Measurements from ENCODE around the gene ENPP1. TPM values are rescaled to one million over a fixed set of nuclear protein-coding genes. Genes with fewer than 3 reads are reported as not detected.

Gene ENPP1
- total RNA-seq, 1 donor from 2014 or later: 8.1 TPM

- H3K36me3 Mint-ChIP-seq (ENCODE audit: low read depth): peaks cover 18% of the 10 kb centered on the region
- TF ChIP-seq CTCF (IDR thresholded peaks at IDR 0.05): no peak
- H3K4me3 Mint-ChIP-seq (ENCODE audit: unreplicated experiment): no peak overlapping the region
- no peak overlapping the region for H3K27ac Mint-ChIP-seq (ENCODE audit: unreplicated experiment)
- no peak for DNase-seq (ENCODE audit: low spot score)
- no peaks in the 10 kb centered on the region for H3K27me3 Mint-ChIP-seq (ENCODE audit: low read depth)
- no peaks in the 10 kb centered on the region for H3K9me3 Mint-ChIP-seq (ENCODE audit: low read depth)
- no peaks in the 10 kb centered on the region for H3K4me1 Mint-ChIP-seq (ENCODE audit: low read depth)
These were observed 68.7 kb downstream of the ENPP1 start for GRCh38 chr6:131876545-131876944.

GRCh38 chr6:131877999-131878789 is 70.4 kb downstream of the ENPP1 start:
- H3K36me3 Mint-ChIP-seq (ENCODE audit: low read depth): peaks cover 17% of the 10 kb centered on the region
- H3K27ac Mint-ChIP-seq (ENCODE audit: unreplicated experiment): no peak overlapping the region
- DNase-seq (ENCODE audit: low spot score): no peak
- no peaks in the 10 kb centered on the region for H3K9me3 Mint-ChIP-seq (ENCODE audit: low read depth)
- no peak for TF ChIP-seq CTCF (IDR thresholded peaks at IDR 0.05)
- no peaks in the 10 kb centered on the region for H3K4me1 Mint-ChIP-seq (ENCODE audit: low read depth)
- H3K27me3 Mint-ChIP-seq (ENCODE audit: low read depth): no peaks in the 10 kb centered on the region
- no peak overlapping the region for H3K4me3 Mint-ChIP-seq (ENCODE audit: unreplicated experiment)

- Mint-ChIP-seq H3K36me3 (ENCODE audit: low read depth) (peaks cover 11% of the 10 kb centered on the region), H3K9me3 (ENCODE audit: low read depth) (no peaks in the 10 kb centered on the region), H3K4me1 (ENCODE audit: low read depth) (no peaks in the 10 kb centered on the region), H3K4me3 (ENCODE audit: unreplicated experiment) (no peak overlapping the region), H3K27me3 (ENCODE audit: low read depth) (no peaks in the 10 kb centered on the region), H3K27ac (ENCODE audit: unreplicated experiment) (no peak overlapping the region)
- no peak for DNase-seq (ENCODE audit: low spot score)
- no peak for TF ChIP-seq CTCF (IDR thresholded peaks at IDR 0.05)
These were observed 75.2 kb downstream of the ENPP1 start for GRCh38 chr6:131883016-131883415.

- Mint-ChIP-seq H3K4me1 (ENCODE audit: low read depth) (no peaks in the 10 kb centered on the region), H3K4me3 (ENCODE audit: unreplicated experiment) (no peak overlapping the region), H3K9me3 (ENCODE audit: low read depth) (peaks cover 2% of the 10 kb centered on the region), H3K36me3 (ENCODE audit: low read depth) (peaks cover 17% of the 10 kb centered on the region), H3K27me3 (ENCODE audit: low read depth) (no peaks in the 10 kb centered on the region), H3K27ac (ENCODE audit: unreplicated experiment) (no peak overlapping the region)
- DNase-seq (ENCODE audit: low spot score): no peak
- no peak for TF ChIP-seq CTCF (IDR thresholded peaks at IDR 0.05)
These were observed 77.4 kb downstream of the ENPP1 start for GRCh38 chr6:131885237-131885636.

GRCh38 chr6:131886517-131886916 is 78.7 kb downstream of the ENPP1 start:
- no peaks in the 10 kb centered on the region for H3K4me1 Mint-ChIP-seq (ENCODE audit: low read depth)
- H3K9me3 Mint-ChIP-seq (ENCODE audit: low read depth): peaks cover 2% of the 10 kb centered on the region
- no peak for TF ChIP-seq CTCF (IDR thresholded peaks at IDR 0.05)
- no peak overlapping the region for H3K4me3 Mint-ChIP-seq (ENCODE audit: unreplicated experiment)
- H3K27ac Mint-ChIP-seq (ENCODE audit: unreplicated experiment): no peak overlapping the region
- peaks cover 14% of the 10 kb centered on the region for H3K36me3 Mint-ChIP-seq (ENCODE audit: low read depth)
- no peaks in the 10 kb centered on the region for H3K27me3 Mint-ChIP-seq (ENCODE audit: low read depth)
- DNase-seq (ENCODE audit: low spot score): no peak

Measured in chondrocyte (in vitro differentiated cells).